ENCODE results near the gene PRDM11.

GRCh38 chr11:45151362-45151982 is 5.0 kb downstream of the PRDM11 start:
- TF ChIP-seq POLR2AphosphoS5 (IDR thresholded peaks at IDR 0.05; ENCODE audit: borderline replicate concordance, low read depth, low read length) (no peak), EZH2 (IDR thresholded peaks at IDR 0.05) (no peak), FOXP2 (optimal IDR thresholded peaks at IDR 0.05; ENCODE audit: control extremely low read depth, extremely low read length, insufficient read depth) (no peak)

Measured in SK-N-MC (cell line).